OCI-LY3 (cell line): ENCODE results near the gene ISYNA1.

ENCODE experiments used
- CTCF ChIP-seq: fragments of 200-600, 300-600 bp; sonication (generic); IDR thresholded peaks from 2 replicates; pipeline ENCODE4 v1.5.1; 2014; ENCODE audit warnings: antibody characterized with exemption, low read length, low read depth
- EZH2phosphoT487 ChIP-seq: fragments of 200-600 bp; shearing (Covaris generic); IDR thresholded peaks from 2 replicates; pipeline ENCODE4 v1.6.1; 2018; ENCODE audit warnings: antibody characterized with exemption, mixed run types, low read depth

- TF ChIP-seq CTCF (no peak), EZH2phosphoT487 (no peak)
Measured at GRCh38 chr19:18439910-18440237, 1.9 kb upstream of the ISYNA1 start.
